Colonic mucosa (tissue), 4 donors: ENCODE data around the gene LHFPL3. TPM values are rescaled to one million over a fixed set of nuclear protein-coding genes. Genes with fewer than 3 reads are reported as not detected.

ENCODE experiments used
- DNase-seq: peaks from one replicate; pipeline ENCODE4 v3.0.0-alpha.2; 2020
- H3K27ac ChIP-seq: fragments of 200-600 bp; one replicate; pipeline ENCODE4 v1.8.0; 2021
- H3K27me3 ChIP-seq: fragments of 200-600 bp; one replicate; pipeline ENCODE4 v1.8.0; 2021
- H3K36me3 ChIP-seq: fragments of 200-600 bp; one replicate; pipeline ENCODE4 v1.8.0; 2021
- H3K4me1 ChIP-seq: fragments of 200-600 bp; one replicate; pipeline ENCODE4 v1.8.0; 2021; ENCODE audit warnings: mild to moderate bottlenecking
- H3K4me3 ChIP-seq: fragments of 200-600 bp; one replicate; pipeline ENCODE4 v1.8.0; 2021
- H3K9ac ChIP-seq, 2 donors: one replicate each; pipeline ENCODE4 v1.7.0; 2013; ENCODE audit warnings: control low read depth in 2 of 2, low read depth in 2 of 2, low read length in 2 of 2
- H3K9me3 ChIP-seq: fragments of 200-600 bp; one replicate; pipeline ENCODE4 v1.8.0; 2021
- CTCF ChIP-seq: fragments of 200-600 bp; IDR thresholded peaks from one replicate; pipeline ENCODE4 v1.8.0; 2022; ENCODE audit warnings: antibody characterized with exemption, mild to moderate bottlenecking
- intact Hi-C: fragments of 100-400 bp; cut with DNase I; formaldehyde crosslinking; loops from one replicate; pipeline ENCODE4 v1.14.1; 2022
- total RNA-seq, 2 donors: library from RNA; stranded (reverse); fragmentation: NEBNext Ultra II Directional in 1 of 2; extraction: Animal tissue kit (Norgen Biotek cat#: 25700) in 1 of 2; gene quantifications; one replicate each; pipeline ENCODE4 v1.2.1, GENCODE V29; 2021
- donor health status: healthy.
- donor health status: DM: no; HTN: no; CAD: no.
- donor health status: DM: no; HTN: no; CAD: no.

The LHFPL3 gene
- total RNA-seq, 2 donors from 2014 or later, result 0.12 to 0.27 TPM

DNA sequence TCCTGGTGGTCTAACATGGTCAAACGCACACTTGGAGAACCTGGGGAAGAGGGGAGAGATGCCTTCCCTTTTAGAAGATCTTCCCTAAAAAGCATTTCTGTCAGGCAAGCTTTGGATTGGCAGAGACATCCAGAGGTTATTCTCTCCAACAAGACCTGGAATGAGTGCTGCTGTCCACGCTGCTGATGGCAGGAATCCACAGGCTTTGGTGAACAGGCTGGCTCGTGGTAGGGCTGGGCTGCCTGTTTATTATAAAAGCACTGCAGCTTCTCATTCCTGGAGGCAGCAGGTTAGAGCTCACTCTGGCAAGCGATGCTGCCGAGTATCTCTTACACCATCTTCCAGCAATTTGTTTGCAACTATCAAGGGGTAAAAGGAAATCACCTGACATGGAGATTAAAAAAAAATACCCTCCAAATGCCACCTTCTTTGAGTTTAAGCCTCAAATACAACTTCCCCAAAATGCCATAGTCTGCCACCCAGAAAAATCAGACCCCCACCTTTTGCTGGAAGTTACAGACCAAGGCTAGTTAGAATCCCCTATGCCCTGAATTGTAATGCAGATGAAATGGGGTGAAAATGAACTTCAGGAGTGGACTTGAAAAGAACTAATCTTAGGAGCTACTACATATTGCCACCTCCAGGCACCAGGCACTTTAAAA is 533.5 kb downstream of the LHFPL3 start:
- no peak for TF ChIP-seq CTCF
- intact Hi-C loops, result no loop called here
- no peak overlapping the region for H3K27ac ChIP-seq
- DNase-seq, result no peak
- H3K9me3 ChIP-seq, result no peaks in the 10 kb centered on the region
- no peak overlapping the region for H3K9ac ChIP-seq
- no peaks in the 10 kb centered on the region for H3K4me1 ChIP-seq
- no peak overlapping the region for H3K4me3 ChIP-seq
- no peaks in the 10 kb centered on the region for H3K36me3 ChIP-seq
- H3K27me3 ChIP-seq, result no peaks in the 10 kb centered on the region

- TF ChIP-seq CTCF, result no peak
- no peaks in the 10 kb centered on the region for H3K27me3 ChIP-seq
- no peaks in the 10 kb centered on the region for H3K36me3 ChIP-seq
- no peak overlapping the region for H3K9ac ChIP-seq
- H3K9me3 ChIP-seq, result no peaks in the 10 kb centered on the region
- no peak overlapping the region for H3K4me3 ChIP-seq
- no peak overlapping the region for H3K27ac ChIP-seq
- DNase-seq, result no peak
- no peaks in the 10 kb centered on the region for H3K4me1 ChIP-seq
- intact Hi-C loops, result no loop called here
Observed at GRCh38 chr7:104862719-104863118, 534.3 kb downstream of the LHFPL3 start.

DNA sequence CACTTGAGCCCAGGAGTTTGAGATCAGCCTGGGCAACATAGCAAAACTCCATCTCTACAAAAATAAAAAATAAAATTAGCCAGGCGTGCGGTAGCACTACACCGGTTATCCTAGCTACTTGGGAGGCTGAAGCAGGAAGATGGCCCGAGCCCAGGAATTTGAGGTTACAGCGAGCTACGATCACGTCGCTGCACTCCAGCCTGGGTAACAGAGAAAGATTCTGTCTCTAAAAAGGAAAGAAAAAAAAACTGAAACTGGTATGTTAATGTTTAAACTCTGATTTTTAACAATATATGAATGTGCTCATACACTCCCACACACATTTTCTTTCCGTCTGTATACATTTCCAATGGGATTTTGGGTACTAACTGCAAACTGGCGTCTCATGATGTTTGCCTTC is 545.0 kb downstream of the LHFPL3 start:
- DNase-seq, result no peak
- Histone ChIP-seq H3K9ac (no peak overlapping the region), H3K9me3 (no peaks in the 10 kb centered on the region), H3K36me3 (no peaks in the 10 kb centered on the region), H3K4me1 (no peaks in the 10 kb centered on the region), H3K27me3 (no peaks in the 10 kb centered on the region), H3K4me3 (no peak overlapping the region), H3K27ac (no peak overlapping the region)
- intact Hi-C loops, result no loop called here
- TF ChIP-seq CTCF, result no peak

- H3K9ac ChIP-seq, result no peak overlapping the region
- H3K4me3 ChIP-seq, result no peak overlapping the region
- no peaks in the 10 kb centered on the region for H3K36me3 ChIP-seq
- H3K4me1 ChIP-seq, result no peaks in the 10 kb centered on the region
- no peaks in the 10 kb centered on the region for H3K27me3 ChIP-seq
- no peak for DNase-seq
- no peaks in the 10 kb centered on the region for H3K9me3 ChIP-seq
- no peak for TF ChIP-seq CTCF
- intact Hi-C loops, result no loop called here
- no peak overlapping the region for H3K27ac ChIP-seq
Observed at GRCh38 chr7:104878577-104878976, 550.2 kb downstream of the LHFPL3 start.

GRCh38 chr7:104883248-104883717 is 554.9 kb downstream of the LHFPL3 start:
- Histone ChIP-seq H3K27ac (no peak overlapping the region), H3K9ac (peak overlapping the region in 1 of 2 donors; percentile 23), H3K9me3 (no peaks in the 10 kb centered on the region), H3K4me1 (no peaks in the 10 kb centered on the region), H3K36me3 (no peaks in the 10 kb centered on the region), H3K27me3 (no peaks in the 10 kb centered on the region), H3K4me3 (no peak overlapping the region)
- no peak for TF ChIP-seq CTCF
- intact Hi-C loops, result loop anchor here (5.0 kb wide), 1 partner anchor 34 kb away; no protein-coding TSS in a partner anchor
- DNase-seq, result no peak
